Measurements from ENCODE around the gene ITSN1. TPM values are rescaled to one million over a fixed set of nuclear protein-coding genes. Genes with fewer than 3 reads are reported as not detected.

The ITSN1 gene
- total and polyA plus RNA-seq, 2 of the 13 experiments (the other 11 are each of a cell fraction or from before 2014, with no cell fraction given) = 26.1 to 33.8 TPM

- no peak for TF ChIP-seq GABPA (IDR thresholded peaks at IDR 0.05; ENCODE audit: low read depth, low read length)
- peak; percentile 67 for TF ChIP-seq GABPA (CRISPR knock-in tag; IDR thresholded peaks at IDR 0.05; ENCODE audit: low read depth)
- no peak for TF ChIP-seq SOX13 (IDR thresholded peaks at IDR 0.05)
- TF ChIP-seq SOX13 (CRISPR knock-in tag; conservative IDR thresholded peaks at IDR 0.05 in 1 of 2, IDR thresholded peaks at IDR 0.05 in 1 of 2) = peak in 1 of 2 experiments; percentile 14; a peak in 1 of 4 replicates
- TF ChIP-seq ZNF24 (IDR thresholded peaks at IDR 0.05) = no peak
- TF ChIP-seq CBFB (CRISPR knock-in tag; IDR thresholded peaks at IDR 0.05) = peak; percentile 23; the same call in 1 of the 2 replicates
- TF ChIP-seq KDM5B (CRISPR knock-in tag; IDR thresholded peaks at IDR 0.05; ENCODE audit: borderline replicate concordance) = peak; percentile 76; the same call in 1 of the 2 replicates
- TF ChIP-seq SALL2 (CRISPR knock-in tag; IDR thresholded peaks at IDR 0.05) = no peak
- no peak for TF ChIP-seq NFATC3 (CRISPR knock-in tag; IDR thresholded peaks at IDR 0.05)
- no peak for TF ChIP-seq ZBTB33 (CRISPR knock-in tag; IDR thresholded peaks at IDR 0.05)
- no peak for TF ChIP-seq PTBP1 (IDR thresholded peaks at IDR 0.05; ENCODE audit: low read depth, low read length, poor library complexity, severe bottlenecking)
- TF ChIP-seq ZFP36L1 (CRISPR knock-in tag; IDR thresholded peaks at IDR 0.05) = no peak
- peak; percentile 72; the same call in 1 of the 2 replicates for TF ChIP-seq ZNF343 (CRISPR knock-in tag; IDR thresholded peaks at IDR 0.05)
- TF ChIP-seq, protein P1, sequence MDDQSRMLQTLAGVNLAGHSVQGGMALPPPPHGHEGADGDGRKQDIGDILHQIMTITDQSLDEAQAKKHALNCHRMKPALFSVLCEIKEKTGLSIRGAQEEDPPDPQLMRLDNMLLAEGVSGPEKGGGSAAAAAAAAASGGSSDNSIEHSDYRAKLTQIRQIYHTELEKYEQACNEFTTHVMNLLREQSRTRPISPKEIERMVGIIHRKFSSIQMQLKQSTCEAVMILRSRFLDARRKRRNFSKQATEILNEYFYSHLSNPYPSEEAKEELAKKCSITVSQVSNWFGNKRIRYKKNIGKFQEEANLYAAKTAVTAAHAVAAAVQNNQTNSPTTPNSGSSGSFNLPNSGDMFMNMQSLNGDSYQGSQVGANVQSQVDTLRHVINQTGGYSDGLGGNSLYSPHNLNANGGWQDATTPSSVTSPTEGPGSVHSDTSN (CRISPR knock-in tag; IDR thresholded peaks at IDR 0.05; ENCODE audit: borderline replicate concordance) = no peak
- TF ChIP-seq GATAD1 (CRISPR knock-in tag; IDR thresholded peaks at IDR 0.05) = peak; percentile 89
- TF ChIP-seq ZNF224 (CRISPR knock-in tag; IDR thresholded peaks at IDR 0.05) = peak; percentile 88; the same call in 1 of the 2 replicates
- TF ChIP-seq ZNF280B (CRISPR knock-in tag; IDR thresholded peaks at IDR 0.05; ENCODE audit: borderline replicate concordance) = peak; percentile 86
- TF ChIP-seq JUNB (CRISPR knock-in tag; IDR thresholded peaks at IDR 0.05; ENCODE audit: borderline replicate concordance) = no peak
- TF ChIP-seq THAP11 (CRISPR knock-in tag; IDR thresholded peaks at IDR 0.05) = peak; percentile 100
- no peak; the same call in 1 of the 2 replicates for TF ChIP-seq ZNF800 (CRISPR knock-in tag; IDR thresholded peaks at IDR 0.05)
- TF ChIP-seq ZNF556 (CRISPR knock-in tag; IDR thresholded peaks at IDR 0.05; ENCODE audit: borderline replicate concordance) = peak; percentile 49; the same call in 1 of the 2 replicates
- TF ChIP-seq ZNF180 (CRISPR knock-in tag; IDR thresholded peaks at IDR 0.05; ENCODE audit: borderline replicate concordance, low read depth) = no peak
- no peak for TF ChIP-seq THYN1 (CRISPR knock-in tag; IDR thresholded peaks at IDR 0.05; ENCODE audit: borderline replicate concordance, low read depth)
Measured at GRCh38 chr21:33915368-33916199, 273.3 kb downstream of the ITSN1 start, which contains the start of gene ATP5PO (continued).
